ENCODE measurements around the gene MAPK8IP3. TPM values are rescaled to one million over a fixed set of nuclear protein-coding genes. Genes with fewer than 3 reads are reported as not detected.

MAPK8IP3 gene
- total RNA-seq, 1 donor from 2014 or later: 147 TPM

GRCh38 chr16:1734816-1735215, 28.8 kb downstream of the MAPK8IP3 start:
- peaks cover 5% of the 10 kb centered on the region for H3K4me1 Mint-ChIP-seq (ENCODE audit: unreplicated experiment)
- H3K27me3 Mint-ChIP-seq (ENCODE audit: unreplicated experiment): peaks cover 7% of the 10 kb centered on the region
- TF ChIP-seq CTCF (IDR thresholded peaks at IDR 0.05; ENCODE audit: unreplicated experiment): no peak
- H3K27ac Mint-ChIP-seq (ENCODE audit: unreplicated experiment): no peak overlapping the region
- no peak for DNase-seq (ENCODE audit: low spot score)
- peak overlapping the region; percentile 83 for H3K4me3 Mint-ChIP-seq (ENCODE audit: unreplicated experiment)
- no peaks in the 10 kb centered on the region for H3K9me3 Mint-ChIP-seq (ENCODE audit: unreplicated experiment)
- H3K36me3 Mint-ChIP-seq (ENCODE audit: low read depth, unreplicated experiment): peaks cover 9% of the 10 kb centered on the region

GRCh38 chr16:1740234-1740633, 34.2 kb downstream of the MAPK8IP3 start:
- H3K27me3 Mint-ChIP-seq (ENCODE audit: unreplicated experiment): peaks cover 2% of the 10 kb centered on the region

DNA sequence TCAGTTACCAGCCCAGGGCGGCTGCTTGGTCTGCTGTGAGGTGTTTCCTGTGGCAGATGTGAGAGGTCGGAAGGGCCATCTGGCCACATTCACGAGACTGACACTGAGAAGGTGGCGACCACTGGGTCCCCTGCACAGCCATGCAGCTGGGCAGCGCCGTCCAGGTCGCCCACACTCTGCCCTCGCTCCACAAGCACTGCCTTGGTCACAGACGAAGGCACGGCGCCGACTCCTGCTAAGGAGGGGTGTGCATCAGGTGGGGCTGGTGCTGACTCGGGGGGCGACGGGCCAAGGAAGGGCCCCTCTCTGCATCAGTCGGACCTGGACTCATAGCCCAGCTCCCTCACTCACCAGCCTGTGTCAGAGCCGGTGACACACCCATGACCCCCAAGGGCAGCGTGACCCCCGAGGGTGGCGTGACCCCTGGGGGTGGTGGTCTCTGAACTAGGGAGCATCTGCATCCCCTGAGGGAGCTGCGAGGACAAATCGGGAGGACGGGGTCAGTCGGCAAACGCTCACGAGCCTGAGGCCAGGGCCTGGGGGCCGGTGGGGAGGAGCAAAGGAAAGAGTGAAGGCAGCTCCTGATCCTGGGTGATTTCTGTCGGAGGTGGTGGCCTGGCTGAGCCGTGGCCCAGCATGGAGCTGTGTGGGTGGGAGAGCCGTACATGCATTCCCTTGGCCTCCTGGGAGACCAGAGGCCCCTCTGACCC, 34.9 kb downstream of the MAPK8IP3 start:
- H3K27me3 Mint-ChIP-seq (ENCODE audit: unreplicated experiment): peaks cover 2% of the 10 kb centered on the region
- H3K27ac Mint-ChIP-seq (ENCODE audit: unreplicated experiment): no peak overlapping the region
- H3K4me1 Mint-ChIP-seq (ENCODE audit: unreplicated experiment): peaks cover 2% of the 10 kb centered on the region
- H3K9me3 Mint-ChIP-seq (ENCODE audit: unreplicated experiment): no peaks in the 10 kb centered on the region
- peak overlapping the region; percentile 7 for H3K4me3 Mint-ChIP-seq (ENCODE audit: unreplicated experiment)
- peaks cover 9% of the 10 kb centered on the region for H3K36me3 Mint-ChIP-seq (ENCODE audit: low read depth, unreplicated experiment)
- no peak for DNase-seq (ENCODE audit: low spot score)
- no peak for TF ChIP-seq CTCF (IDR thresholded peaks at IDR 0.05; ENCODE audit: unreplicated experiment)

More at GRCh38 chr16:1740234-1740633, 34.2 kb downstream of the MAPK8IP3 start:
- Mint-ChIP-seq H3K36me3 (ENCODE audit: low read depth, unreplicated experiment) (peaks cover 8% of the 10 kb centered on the region), H3K27ac (ENCODE audit: unreplicated experiment) (no peak overlapping the region), H3K9me3 (ENCODE audit: unreplicated experiment) (no peaks in the 10 kb centered on the region), H3K4me3 (ENCODE audit: unreplicated experiment) (no peak overlapping the region), H3K4me1 (ENCODE audit: unreplicated experiment) (peaks cover 2% of the 10 kb centered on the region)
- no peak for TF ChIP-seq CTCF (IDR thresholded peaks at IDR 0.05; ENCODE audit: unreplicated experiment)
- DNase-seq (ENCODE audit: low spot score): no peak

DNA sequence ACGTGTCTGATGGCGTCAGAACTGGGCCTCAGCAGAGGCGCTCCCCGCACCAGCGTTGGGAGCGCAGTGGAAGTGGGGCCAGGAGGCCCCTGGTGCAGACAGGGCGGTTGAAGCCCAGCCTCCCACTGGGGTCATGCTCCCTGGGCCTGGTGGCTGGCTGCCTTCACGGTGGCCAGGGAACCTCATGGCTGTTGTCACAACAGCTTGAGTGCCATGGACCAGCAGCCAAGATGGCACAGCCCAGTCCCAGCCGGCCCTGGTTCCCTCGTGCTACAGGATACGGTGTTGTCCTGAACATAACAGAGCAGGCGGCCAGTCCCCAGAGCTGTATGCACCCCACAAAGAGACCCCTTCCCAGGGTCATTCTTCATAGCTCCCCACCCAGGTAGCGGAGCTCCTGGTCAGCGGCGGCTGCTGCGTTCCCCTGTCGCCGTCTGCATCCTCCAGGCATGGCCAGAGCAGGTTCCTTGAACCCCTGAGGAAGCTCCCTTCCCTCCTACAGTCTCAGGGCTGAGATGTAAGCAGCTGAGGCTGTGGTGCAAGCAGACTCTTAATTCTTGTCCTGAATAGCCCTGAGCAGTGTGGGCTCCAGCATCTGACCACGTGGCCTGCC, 35.7 kb downstream of the MAPK8IP3 start:
- no peak overlapping the region for H3K27ac Mint-ChIP-seq (ENCODE audit: unreplicated experiment)
- peaks cover 2% of the 10 kb centered on the region for H3K27me3 Mint-ChIP-seq (ENCODE audit: unreplicated experiment)
- no peak for TF ChIP-seq CTCF (IDR thresholded peaks at IDR 0.05; ENCODE audit: unreplicated experiment)
- no peaks in the 10 kb centered on the region for H3K9me3 Mint-ChIP-seq (ENCODE audit: unreplicated experiment)
- H3K36me3 Mint-ChIP-seq (ENCODE audit: low read depth, unreplicated experiment): peaks cover 9% of the 10 kb centered on the region
- H3K4me1 Mint-ChIP-seq (ENCODE audit: unreplicated experiment): peaks cover 2% of the 10 kb centered on the region
- H3K4me3 Mint-ChIP-seq (ENCODE audit: unreplicated experiment): no peak overlapping the region
- DNase-seq (ENCODE audit: low spot score): no peak

Measured in endothelial cell (in vitro differentiated cells).